Midbrain (tissue), 1 donor: ENCODE data around the gene KAT6B.
"Not testable (repeated sequence)": the region's sequence is repeated elsewhere in the genome, so short reads cannot be mapped to it uniquely, and the experiment has no call there.

Experiments
- DNase-seq: peaks from one replicate; lab custom pipeline; 2025; lab: John Stamatoyannopoulos, UW

Gene KAT6B

GRCh38 chr10:74890460-74890859 is 64.1 kb downstream of the KAT6B start:
- no peak for DNase-seq

DNA sequence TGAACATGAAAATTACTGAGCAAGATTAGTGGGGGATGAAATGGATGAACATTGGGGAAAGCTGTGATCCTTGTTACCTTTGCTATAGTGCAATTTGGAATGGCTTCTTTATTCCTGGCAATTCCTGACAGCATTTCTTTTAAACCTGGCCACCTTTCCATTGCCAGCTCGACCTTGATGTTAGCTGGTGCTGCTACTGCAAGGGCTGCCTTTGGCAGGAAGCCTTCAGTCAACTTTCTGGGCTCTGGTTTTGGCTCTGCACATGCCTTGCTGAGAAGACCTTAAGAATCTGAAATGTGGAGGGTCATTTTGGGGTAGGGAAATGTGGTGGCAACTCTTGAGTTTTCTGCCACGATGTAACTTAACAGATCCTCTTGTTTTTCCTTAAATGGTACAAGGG is 64.7 kb downstream of the KAT6B start:
- DNase-seq = peak; percentile 28

GRCh38 chr10:74892839-74893238 is 66.4 kb downstream of the KAT6B start:
- no peak for DNase-seq

DNA sequence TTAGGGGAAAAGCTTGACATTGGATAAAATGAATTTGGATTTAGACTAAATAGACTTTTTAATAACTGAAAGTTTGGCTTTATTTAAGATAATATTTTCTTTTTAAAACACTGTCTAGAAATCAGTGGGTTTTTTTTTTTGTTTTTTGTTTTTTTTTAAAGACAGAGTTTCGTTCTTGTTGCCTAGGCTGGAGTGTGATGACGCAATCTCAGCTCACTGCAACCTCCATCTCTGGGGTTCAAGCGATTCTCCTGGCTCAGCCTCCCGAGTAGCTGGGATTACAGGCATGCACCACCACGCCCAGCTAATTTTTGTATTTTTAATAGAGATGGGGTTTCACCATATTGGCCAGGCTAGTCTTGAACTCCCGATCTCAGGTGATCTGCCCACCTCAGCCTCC is 66.9 kb downstream of the KAT6B start:
- not testable (repeated sequence) for DNase-seq

DNA sequence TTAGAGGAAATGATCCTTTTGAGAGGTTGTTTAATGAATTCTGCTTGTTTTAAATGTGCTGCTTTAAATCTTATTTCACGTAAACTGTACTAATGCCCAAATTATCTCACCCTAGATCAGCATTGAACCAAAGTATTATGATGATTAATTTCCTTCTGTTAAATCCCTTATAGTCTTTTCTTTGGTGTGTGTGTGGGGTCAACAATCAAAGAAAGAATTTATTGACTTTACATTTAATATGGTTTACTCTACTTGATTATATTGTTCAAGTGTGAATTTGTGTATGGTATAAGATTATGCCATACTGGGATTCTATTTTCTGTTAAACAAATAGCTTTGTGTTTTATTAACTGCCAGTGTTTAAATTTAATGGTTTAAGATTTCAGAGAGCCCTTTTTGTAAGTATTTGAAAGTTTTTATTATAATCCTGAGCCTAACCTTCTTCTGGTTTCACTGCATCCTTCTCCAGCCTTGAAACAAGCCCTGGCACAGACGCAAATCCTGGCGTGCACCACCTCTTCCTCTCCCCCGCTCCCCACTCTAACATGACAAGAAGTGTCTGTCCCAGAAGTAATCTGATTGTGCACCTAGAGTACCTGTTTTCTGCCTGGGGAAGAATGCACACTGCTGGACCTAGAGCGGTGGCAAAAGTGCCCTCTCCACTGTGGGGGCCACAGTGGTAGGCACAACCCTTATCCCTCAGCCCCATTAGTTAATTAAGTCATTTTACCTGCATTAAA is 70.6 kb downstream of the KAT6B start:
- no peak for DNase-seq

DNA sequence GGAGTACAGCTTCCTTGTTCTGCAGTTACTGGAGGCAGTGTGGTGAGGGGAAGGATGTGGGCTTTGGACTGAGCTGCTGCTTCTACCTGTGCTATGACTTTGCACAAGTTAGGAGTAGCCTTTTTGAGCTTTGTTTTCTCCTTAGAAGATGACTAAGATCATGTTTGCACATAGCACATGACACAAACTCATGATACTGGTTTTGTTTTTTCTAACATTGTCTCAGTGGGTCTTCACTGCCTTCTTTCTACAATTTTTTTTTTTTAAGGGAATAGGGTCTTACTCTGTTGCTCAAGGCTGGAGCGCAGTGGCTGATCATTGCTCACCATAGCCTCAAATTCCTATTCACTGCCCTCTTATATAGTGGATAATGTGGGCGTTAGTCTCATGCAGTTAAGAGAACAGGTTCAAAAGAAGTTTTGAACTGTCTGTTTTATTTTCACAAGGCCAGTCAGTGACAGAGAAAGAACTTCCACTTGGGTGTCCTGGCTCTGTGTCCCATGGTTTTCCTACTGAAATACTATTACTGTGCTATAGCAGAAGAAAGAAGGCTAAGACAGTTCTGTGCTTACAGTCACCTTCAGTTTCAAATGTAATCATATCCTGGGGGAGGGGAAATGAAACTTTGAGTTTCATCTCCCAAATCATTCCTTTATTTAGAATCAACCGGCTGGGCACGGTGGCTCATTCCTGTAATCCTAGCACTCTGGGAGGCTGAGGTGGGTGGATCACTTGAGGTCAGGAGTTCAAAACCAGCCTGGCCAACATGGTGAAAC is 72.0 kb downstream of the KAT6B start:
- no peak for DNase-seq

- DNase-seq = no peak
These were observed 73.9 kb downstream of the KAT6B start for GRCh38 chr10:74900297-74900696.

- DNase-seq = no peak
These were observed 74.9 kb downstream of the KAT6B start for GRCh38 chr10:74901301-74901700.

- DNase-seq = no peak
These were observed 75.6 kb downstream of the KAT6B start for GRCh38 chr10:74901867-74902450.

- DNase-seq = no peak
These were observed 77.1 kb downstream of the KAT6B start for GRCh38 chr10:74903491-74903890.

DNA sequence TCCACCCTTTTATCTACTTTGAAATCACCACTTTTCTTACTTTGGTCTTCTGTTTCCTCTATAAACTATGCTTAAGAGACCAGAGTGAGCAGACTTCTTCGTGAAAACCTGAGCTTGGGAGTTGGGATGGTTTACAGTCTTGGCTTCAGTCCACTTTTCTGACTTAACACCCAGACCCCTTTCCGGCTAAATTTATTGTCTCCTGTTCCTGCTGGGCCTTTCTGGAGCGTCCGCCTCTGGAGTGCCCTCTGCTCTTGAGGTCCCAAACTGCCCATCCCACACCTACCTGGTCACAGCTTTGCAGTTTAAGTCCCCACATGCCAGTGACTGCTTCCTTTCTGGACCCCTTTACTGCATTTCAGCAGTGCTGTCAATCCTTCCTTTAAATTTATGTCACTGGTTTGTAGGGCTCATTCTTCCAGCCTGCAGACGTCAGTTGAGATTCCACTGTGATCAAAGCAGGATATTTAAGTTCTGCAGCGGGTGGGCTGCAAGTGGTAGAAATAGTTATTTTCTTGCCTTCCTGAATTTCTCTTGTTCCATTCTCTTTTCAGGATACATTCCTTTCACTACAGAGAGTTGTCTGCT is 80.3 kb downstream of the KAT6B start:
- DNase-seq = no peak

DNA sequence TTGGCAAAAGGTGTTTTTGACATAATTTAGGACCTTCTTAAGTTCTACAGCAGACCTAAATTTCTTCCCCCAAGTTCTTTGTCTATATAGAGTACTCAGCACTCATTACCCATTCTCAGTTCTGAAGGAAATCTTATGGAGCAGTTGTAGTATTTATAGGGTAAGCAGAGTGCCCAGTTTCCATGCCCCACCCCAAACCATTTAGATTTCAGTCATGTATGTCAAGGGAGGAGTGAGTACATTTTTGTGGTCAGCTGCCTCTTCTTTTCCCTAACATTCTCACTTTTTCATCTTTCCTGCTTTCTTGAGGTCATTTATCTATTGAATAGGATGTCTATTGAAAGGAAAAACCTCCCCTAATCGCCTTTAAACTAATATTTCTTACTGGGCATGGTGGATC is 83.3 kb downstream of the KAT6B start:
- no peak for DNase-seq

- no peak for DNase-seq
These were observed 84.0 kb downstream of the KAT6B start for GRCh38 chr10:74910241-74910975.

DNA sequence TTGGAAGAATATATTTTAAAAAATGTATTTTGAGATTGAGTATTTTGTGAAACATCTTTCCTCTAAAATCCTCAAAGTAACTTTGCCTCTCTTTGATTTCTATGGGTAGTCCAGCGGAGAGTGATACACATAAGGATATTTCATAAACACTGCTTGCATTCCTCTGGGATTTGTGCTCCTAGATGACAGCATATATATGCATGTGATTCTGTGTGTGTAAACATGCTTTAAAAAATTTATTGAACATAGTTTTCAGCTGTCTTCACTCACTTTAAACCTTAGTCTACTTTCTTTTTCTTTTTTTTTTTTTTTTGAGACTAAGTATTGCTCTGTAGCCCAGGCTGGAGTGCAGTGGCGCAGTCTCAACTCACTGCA is 84.6 kb downstream of the KAT6B start:
- DNase-seq = no peak

DNA sequence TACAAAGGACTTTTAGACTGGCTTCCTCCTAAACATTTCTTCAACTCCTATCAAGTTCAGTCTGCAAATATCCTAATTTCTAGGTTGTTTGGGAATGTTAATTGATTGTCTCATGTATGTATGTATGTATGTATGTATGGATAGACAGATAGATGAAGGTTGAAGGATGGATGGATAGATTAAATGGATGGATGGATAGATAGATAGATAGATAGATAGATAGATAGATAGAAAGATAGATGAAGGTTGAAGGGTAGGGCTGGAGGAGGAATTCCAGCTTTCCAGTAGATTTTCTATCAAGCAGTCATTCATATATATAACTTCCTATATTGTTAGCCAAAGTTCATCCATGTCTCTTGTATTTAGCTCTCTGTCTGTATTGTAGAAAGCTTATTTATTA is 85.8 kb downstream of the KAT6B start:
- DNase-seq = no peak

- DNase-seq = no peak
These were observed 86.3 kb downstream of the KAT6B start for GRCh38 chr10:74912682-74913081.

DNA sequence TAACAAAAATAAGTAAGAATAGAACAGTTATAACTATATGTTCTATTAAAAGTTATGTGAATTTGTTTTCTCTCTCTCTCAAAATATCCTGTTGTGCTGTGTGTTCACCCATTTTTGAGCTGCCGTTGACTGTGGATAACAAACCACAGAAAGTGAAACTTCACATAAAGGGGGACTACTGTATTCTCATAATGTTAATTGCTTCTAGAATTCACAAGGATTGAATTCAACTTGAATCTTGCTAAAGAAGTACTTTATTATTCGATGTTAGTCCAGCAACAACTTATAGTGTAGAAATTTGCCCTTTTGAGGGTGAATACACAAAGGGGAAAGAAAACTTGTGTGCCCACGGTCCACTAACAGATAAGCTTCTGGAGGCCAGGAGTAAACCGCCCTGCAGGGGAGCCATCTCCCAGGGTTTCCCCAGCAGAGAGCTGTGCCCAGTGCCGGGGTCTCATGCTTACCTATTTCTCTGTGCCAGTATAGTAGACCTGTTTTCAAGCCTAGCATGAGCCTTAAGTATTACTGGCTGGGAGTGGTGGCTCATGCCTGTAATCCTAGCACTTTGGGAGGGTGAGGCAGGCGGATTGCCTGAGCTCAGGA is 87.1 kb downstream of the KAT6B start:
- DNase-seq = no peak

DNA sequence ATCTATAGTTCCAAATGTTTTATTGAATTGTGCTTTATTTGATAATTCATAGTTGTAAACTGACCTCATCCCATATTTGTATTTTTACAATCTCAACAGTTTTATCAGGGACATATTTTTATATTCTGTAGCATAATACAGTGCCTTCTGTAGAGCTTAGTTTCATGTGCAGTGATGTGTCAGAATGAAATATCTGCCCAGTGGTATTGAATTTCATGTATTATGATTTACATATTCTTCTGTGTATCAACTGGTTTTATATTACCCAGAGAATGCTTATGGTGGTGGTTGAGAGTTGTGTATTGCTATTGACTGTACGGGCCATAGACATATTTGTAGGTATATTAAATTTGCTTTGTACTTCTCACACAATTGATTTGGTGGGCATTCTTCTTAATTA is 89.9 kb downstream of the KAT6B start:
- no peak for DNase-seq

GRCh38 chr10:74917481-74918077 is 91.2 kb downstream of the KAT6B start:
- DNase-seq = no peak

DNA sequence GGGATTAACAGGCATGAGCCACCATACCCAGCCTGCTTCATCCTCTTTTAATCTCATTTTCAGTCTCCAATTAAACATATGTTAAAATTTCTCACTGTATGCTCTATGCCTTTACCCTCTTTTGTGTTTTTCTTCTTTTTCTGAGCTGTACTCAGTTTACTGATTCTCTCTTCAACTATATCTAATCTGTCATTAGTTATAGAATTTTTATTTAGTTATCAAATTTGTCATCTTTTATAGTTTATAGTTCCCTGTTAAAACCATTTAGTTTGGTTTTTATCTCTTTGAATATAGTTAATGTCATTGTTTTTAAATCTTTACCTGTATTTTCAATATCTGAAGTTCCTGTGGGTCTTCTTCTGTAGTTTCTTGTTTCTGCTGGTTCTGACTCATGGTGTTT is 93.3 kb downstream of the KAT6B start:
- no peak for DNase-seq

DNA sequence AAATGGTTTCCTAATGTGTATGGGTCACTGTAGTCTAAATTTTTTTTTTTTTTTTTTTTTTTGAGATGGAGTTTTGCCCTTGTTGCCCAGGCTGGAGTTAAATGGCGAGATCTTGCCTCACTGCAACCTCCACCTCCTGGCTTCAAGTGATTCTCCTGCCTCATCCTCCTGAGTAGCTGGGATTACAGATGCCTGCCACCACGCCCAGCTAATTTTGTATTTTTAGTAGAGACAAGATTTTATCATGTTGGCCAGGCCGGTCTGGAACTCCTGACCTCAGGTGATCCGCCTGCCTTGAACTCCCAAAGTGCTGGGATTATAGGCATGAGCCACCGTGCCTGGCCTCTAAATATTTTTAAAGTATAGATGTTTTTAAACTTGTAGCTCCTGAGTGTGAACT is 94.7 kb downstream of the KAT6B start:
- DNase-seq = not testable (repeated sequence)
